SK-N-SH (cell line): ENCODE results near the gene PADI4.

ENCODE experiments used
- CHD2 ChIP-seq: fragments of 150-350 bp; IDR thresholded peaks from 2 replicates; pipeline ENCODE4 v1.6.1; 2018; ENCODE audit warnings: low read length; ENCODE audit not compliant: partially characterized antibody
- ELF1 ChIP-seq: IDR thresholded peaks from 2 replicates; pipeline ENCODE4 v1.4.0; 2012
- EP300 ChIP-seq, 2 experiments: IDR thresholded peaks; 2 replicates each; pipeline versions ENCODE4 v1.4.0 to v1.6.1; 2012; ENCODE audit warnings: borderline replicate concordance in 1 of 2, low read depth in 1 of 2, low read length in 1 of 2
- FOXM1 ChIP-seq: IDR thresholded peaks from 2 replicates; pipeline ENCODE4 v1.4.0; 2012; ENCODE audit warnings: low read depth, mild to moderate bottlenecking
- GATA2 ChIP-seq: sonication (generic); formaldehyde crosslinking; IDR thresholded peaks from 2 replicates; pipeline ENCODE4 v1.5.0; 2020; ENCODE audit warnings: mild to moderate bottlenecking, missing genetic modification reagents
- MXI1 ChIP-seq: IDR thresholded peaks from 2 replicates; pipeline ENCODE4 v1.6.1; 2012; ENCODE audit warnings: mild to moderate bottlenecking, low read depth, low read length, improper control_type of control experiment
- RAD21 ChIP-seq: IDR thresholded peaks from 2 replicates; pipeline ENCODE4 v1.6.1; 2012; ENCODE audit warnings: mild to moderate bottlenecking, low read length
- RCOR1 ChIP-seq: fragments of 150-350 bp; IDR thresholded peaks from 2 replicates; pipeline ENCODE4 v1.6.1; 2017; ENCODE audit warnings: antibody characterized with exemption, low read length
- SIN3A ChIP-seq: IDR thresholded peaks from 2 replicates; pipeline ENCODE4 v1.6.1; 2012; ENCODE audit warnings: low read depth, mild to moderate bottlenecking, low read length, moderate library complexity, borderline replicate concordance
- YY1 ChIP-seq: IDR thresholded peaks from 2 replicates; pipeline ENCODE4 v1.4.0; 2012; ENCODE audit warnings: low read depth, mild to moderate bottlenecking
- TF ChIP-seq, protein P1 (sequence below): fragments of 200-600 bp; sonication (generic); IDR thresholded peaks from 2 replicates; pipeline ENCODE4 v1.6.1; 2017; ENCODE audit warnings: antibody characterized with exemption, mild to moderate bottlenecking, moderate library complexity
- TF ChIP-seq, protein P2 (sequence below): IDR thresholded peaks from 2 replicates; pipeline ENCODE4 v1.4.0; 2012; ENCODE audit warnings: low read depth, borderline replicate concordance
- TF ChIP-seq, protein P3 (sequence below): IDR thresholded peaks from 2 replicates; pipeline ENCODE4 v1.4.0; 2012; ENCODE audit warnings: low read depth

DNA sequence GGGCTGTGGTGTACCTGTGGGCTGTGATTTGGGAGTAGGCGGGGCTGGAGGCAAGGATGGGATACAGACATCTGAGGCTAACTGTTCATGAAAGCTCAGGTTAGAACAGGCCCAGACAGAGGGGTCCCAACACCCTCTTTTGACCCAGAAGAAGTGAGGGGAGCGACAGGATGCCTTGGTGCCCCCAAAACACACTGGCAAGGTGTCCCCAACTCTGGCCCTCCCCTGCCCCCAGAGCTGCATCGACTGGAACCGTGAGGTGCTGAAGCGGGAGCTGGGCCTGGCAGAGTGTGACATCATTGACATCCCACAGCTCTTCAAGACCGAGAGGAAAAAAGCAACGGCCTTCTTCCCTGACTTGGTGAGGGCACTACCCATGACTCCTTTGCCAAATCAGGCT is 27.6 kb upstream of the PADI4 start:
- TF ChIP-seq CHD2 = no peak
- no peak for TF ChIP-seq RCOR1
- no peak for TF ChIP-seq YY1
- no peak for TF ChIP-seq MXI1
- TF ChIP-seq, protein P1, sequence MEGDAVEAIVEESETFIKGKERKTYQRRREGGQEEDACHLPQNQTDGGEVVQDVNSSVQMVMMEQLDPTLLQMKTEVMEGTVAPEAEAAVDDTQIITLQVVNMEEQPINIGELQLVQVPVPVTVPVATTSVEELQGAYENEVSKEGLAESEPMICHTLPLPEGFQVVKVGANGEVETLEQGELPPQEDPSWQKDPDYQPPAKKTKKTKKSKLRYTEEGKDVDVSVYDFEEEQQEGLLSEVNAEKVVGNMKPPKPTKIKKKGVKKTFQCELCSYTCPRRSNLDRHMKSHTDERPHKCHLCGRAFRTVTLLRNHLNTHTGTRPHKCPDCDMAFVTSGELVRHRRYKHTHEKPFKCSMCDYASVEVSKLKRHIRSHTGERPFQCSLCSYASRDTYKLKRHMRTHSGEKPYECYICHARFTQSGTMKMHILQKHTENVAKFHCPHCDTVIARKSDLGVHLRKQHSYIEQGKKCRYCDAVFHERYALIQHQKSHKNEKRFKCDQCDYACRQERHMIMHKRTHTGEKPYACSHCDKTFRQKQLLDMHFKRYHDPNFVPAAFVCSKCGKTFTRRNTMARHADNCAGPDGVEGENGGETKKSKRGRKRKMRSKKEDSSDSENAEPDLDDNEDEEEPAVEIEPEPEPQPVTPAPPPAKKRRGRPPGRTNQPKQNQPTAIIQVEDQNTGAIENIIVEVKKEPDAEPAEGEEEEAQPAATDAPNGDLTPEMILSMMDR = no peak
- no peak for TF ChIP-seq ELF1
- TF ChIP-seq, protein P2, sequence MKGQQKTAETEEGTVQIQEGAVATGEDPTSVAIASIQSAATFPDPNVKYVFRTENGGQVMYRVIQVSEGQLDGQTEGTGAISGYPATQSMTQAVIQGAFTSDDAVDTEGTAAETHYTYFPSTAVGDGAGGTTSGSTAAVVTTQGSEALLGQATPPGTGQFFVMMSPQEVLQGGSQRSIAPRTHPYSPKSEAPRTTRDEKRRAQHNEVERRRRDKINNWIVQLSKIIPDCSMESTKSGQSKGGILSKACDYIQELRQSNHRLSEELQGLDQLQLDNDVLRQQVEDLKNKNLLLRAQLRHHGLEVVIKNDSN = no peak
- no peak for TF ChIP-seq GATA2 (CRISPR knock-in tag)
- TF ChIP-seq EP300 (IDR thresholded peaks at IDR 0.05; ENCODE audit: borderline replicate concordance in 1 of 2, low read depth in 1 of 2, low read length in 1 of 2) = no peak
- TF ChIP-seq, protein P3, sequence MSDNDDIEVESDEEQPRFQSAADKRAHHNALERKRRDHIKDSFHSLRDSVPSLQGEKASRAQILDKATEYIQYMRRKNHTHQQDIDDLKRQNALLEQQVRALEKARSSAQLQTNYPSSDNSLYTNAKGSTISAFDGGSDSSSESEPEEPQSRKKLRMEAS = no peak
- TF ChIP-seq SIN3A = no peak
- no peak for TF ChIP-seq FOXM1
- no peak for TF ChIP-seq RAD21
